ENCODE data around the gene RPUSD1. TPM values are rescaled to one million over a fixed set of nuclear protein-coding genes. Genes with fewer than 3 reads are reported as not detected.

RPUSD1 gene
- total RNA-seq, 1 experiment from 2014 or later: 48.6 TPM

GRCh38 chr16:782258-782657 is 5.9 kb downstream of the RPUSD1 start:
- no CpG with 5 or more reads among the region's 6 CpGs for WGBS (ENCODE audit: extremely low coverage, insufficient read length, low lambda C conversion rate)
- peaks cover 24% of the 10 kb centered on the region for H3K27me3 Mint-ChIP-seq (ENCODE audit: low read depth)
- Histone ChIP-seq H3K27ac (ENCODE audit: insufficient read length, low read depth, low read length) (no peak overlapping the region), H3K56ac (ENCODE audit: insufficient read length, low read depth, low read length) (no peak overlapping the region), H3K14ac (ENCODE audit: insufficient read depth, low read length) (no peak overlapping the region; the same call in 1 of the 2 replicates), H4K5ac (ENCODE audit: insufficient read length, low read depth, low read length) (no peak overlapping the region), H3K23me2 (ENCODE audit: insufficient read length, low read depth, low read length, poor library complexity, severe bottlenecking) (no peaks in the 10 kb centered on the region), H2BK12ac (ENCODE audit: insufficient read length, low read depth, low read length) (no peak overlapping the region), H3K9ac (ENCODE audit: extremely low read depth, insufficient read length, low read length) (no peak overlapping the region), H2AFZ (ENCODE audit: low read length) (no peak overlapping the region), H3K9me3 (ENCODE audit: control insufficient read depth, low read depth, low read length) (no peaks in the 10 kb centered on the region), H3K27me3 (ENCODE audit: insufficient read depth, low read length) (no peaks in the 10 kb centered on the region; the same call in 1 of the 2 replicates), H2BK5ac (ENCODE audit: insufficient read length, low read length) (no peak overlapping the region), H3K4ac (ENCODE audit: low read depth, low read length) (no peak overlapping the region), H3K4me2 (ENCODE audit: insufficient read depth, insufficient read length, low read length) (no peak overlapping the region), H3K4me1 (ENCODE audit: insufficient read depth, low read length) (no peaks in the 10 kb centered on the region), H3K79me2 (ENCODE audit: insufficient read depth, low read length) (no peaks in the 10 kb centered on the region), H2AK5ac (ENCODE audit: insufficient read length, low read length) (no peak overlapping the region), H3K23ac (ENCODE audit: insufficient read length, low read depth, low read length) (no peak overlapping the region), H3K18ac (ENCODE audit: insufficient read length, low read depth, low read length) (no peak overlapping the region), H4K20me1 (ENCODE audit: control insufficient read depth, insufficient read depth, insufficient read length) (peaks cover 3% of the 10 kb centered on the region), H2BK15ac (ENCODE audit: low read depth, low read length) (no peak overlapping the region), H4K8ac (replicated peaks; ENCODE audit: insufficient read length, low read depth, low read length) (no peak overlapping the region), H4K91ac (ENCODE audit: insufficient read length, low read depth, low read length) (no peak overlapping the region), H2BK20ac (ENCODE audit: low read depth, low read length, poor library complexity, severe bottlenecking) (no peak overlapping the region), H2BK120ac (ENCODE audit: low read depth, low read length, poor library complexity, severe bottlenecking) (no peak overlapping the region), H3K79me1 (ENCODE audit: insufficient read depth, low read depth, low read length, poor library complexity, severe bottlenecking) (no peaks in the 10 kb centered on the region), H3T11ph (ENCODE audit: low read length) (no peak overlapping the region)
- peaks cover 0 to 6% (median 5%) of the 10 kb centered on the region in 3 experiments; a peak in 4 of 7 replicates for H3K36me3 Mint-ChIP-seq (ENCODE audit: insufficient read depth in 1 of 3, low read depth in 3 of 3)
- no peak overlapping the region for H3K27ac Mint-ChIP-seq
- H3K4me1 Mint-ChIP-seq: no peaks in the 10 kb centered on the region
- H3K9me3 Mint-ChIP-seq: no peaks in the 10 kb centered on the region
- no peak for DNase-seq
- H3K4me3 Mint-ChIP-seq: no peak overlapping the region
- no peak for TF ChIP-seq CTCF (conservative IDR thresholded peaks at IDR 0.05)

All from H9 (cell line).